Type B pancreatic cell (in vitro differentiated cells): ENCODE data around the gene AMBRA1. TPM values are rescaled to one million over a fixed set of nuclear protein-coding genes. Genes with fewer than 3 reads are reported as not detected.

Experiments
- DNase-seq: peaks from one replicate; pipeline ENCODE4 v3.0.0; 2021; ENCODE audit warnings: mixed read lengths; ENCODE audit not compliant: unreplicated experiment; ENCODE audit errors: extremely low spot score
- H3K27ac Mint-ChIP-seq: 2 replicates; pipeline ENCODE4 v1.8.0; 2021; ENCODE audit warnings: mild to moderate bottlenecking, mixed read lengths
- H3K27me3 Mint-ChIP-seq: 2 replicates; pipeline ENCODE4 v1.8.0; 2021; ENCODE audit warnings: mixed read lengths
- H3K36me3 Mint-ChIP-seq: 2 replicates; pipeline ENCODE4 v1.8.0; 2021; ENCODE audit warnings: mixed read lengths
- H3K4me1 Mint-ChIP-seq: one replicate; pipeline ENCODE4 v1.8.0; 2021; ENCODE audit warnings: mixed read lengths; ENCODE audit not compliant: unreplicated experiment
- H3K4me3 Mint-ChIP-seq: 2 replicates; pipeline ENCODE4 v1.8.0; 2021; ENCODE audit warnings: mild to moderate bottlenecking, mixed read lengths
- H3K9me3 Mint-ChIP-seq: 2 replicates; pipeline ENCODE4 v1.8.0; 2021; ENCODE audit warnings: mixed read lengths
- CTCF ChIP-seq: fragments of 200-600 bp; sonication (generic); conservative IDR thresholded peaks from 2 replicates; pipeline ENCODE4 v1.5.0; 2021; ENCODE audit warnings: antibody characterized with exemption, mild to moderate bottlenecking
- total RNA-seq: library from RNA; stranded (reverse); gene quantifications from 2 replicates; pipeline ENCODE4 v1.2.1, GENCODE V29; 2021; ENCODE audit warnings: low replicate concordance

Gene AMBRA1
- total RNA-seq, 1 donor from 2014 or later = 38.8 TPM

- Mint-ChIP-seq H3K4me3 (no peak overlapping the region), H3K27me3 (no peaks in the 10 kb centered on the region), H3K4me1 (no peaks in the 10 kb centered on the region), H3K27ac (no peak overlapping the region), H3K9me3 (no peaks in the 10 kb centered on the region), H3K36me3 (no peaks in the 10 kb centered on the region)
- no peak for TF ChIP-seq CTCF
- DNase-seq = no peak
These were observed 15.6 kb upstream of the AMBRA1 start for GRCh38 chr11:46609386-46609785.

GRCh38 chr11:46607516-46607915, 13.7 kb upstream of the AMBRA1 start:
- Mint-ChIP-seq H3K4me1 (no peaks in the 10 kb centered on the region), H3K27me3 (no peaks in the 10 kb centered on the region), H3K4me3 (no peak overlapping the region), H3K27ac (no peak overlapping the region), H3K9me3 (no peaks in the 10 kb centered on the region), H3K36me3 (peaks cover 5% of the 10 kb centered on the region)
- DNase-seq = no peak
- TF ChIP-seq CTCF = no peak

GRCh38 chr11:46604796-46605195, 11.0 kb upstream of the AMBRA1 start:
- H3K27ac Mint-ChIP-seq = no peak overlapping the region
- no peaks in the 10 kb centered on the region for H3K4me1 Mint-ChIP-seq
- no peaks in the 10 kb centered on the region for H3K27me3 Mint-ChIP-seq
- DNase-seq = no peak
- H3K4me3 Mint-ChIP-seq = no peak overlapping the region
- no peaks in the 10 kb centered on the region for H3K9me3 Mint-ChIP-seq
- TF ChIP-seq CTCF = no peak
- H3K36me3 Mint-ChIP-seq = peaks cover 5% of the 10 kb centered on the region

GRCh38 chr11:46603704-46604308, 10.0 kb upstream of the AMBRA1 start:
- Mint-ChIP-seq H3K4me3 (no peak overlapping the region), H3K27me3 (no peaks in the 10 kb centered on the region), H3K36me3 (peaks cover 5% of the 10 kb centered on the region), H3K27ac (no peak overlapping the region), H3K9me3 (no peaks in the 10 kb centered on the region), H3K4me1 (no peaks in the 10 kb centered on the region)
- TF ChIP-seq CTCF = no peak
- DNase-seq = no peak

- DNase-seq = no peak
- no peak overlapping the region for H3K27ac Mint-ChIP-seq
- no peaks in the 10 kb centered on the region for H3K27me3 Mint-ChIP-seq
- H3K4me3 Mint-ChIP-seq = no peak overlapping the region
- H3K9me3 Mint-ChIP-seq = no peaks in the 10 kb centered on the region
- no peaks in the 10 kb centered on the region for H3K4me1 Mint-ChIP-seq
- TF ChIP-seq CTCF = no peak
- peaks cover 5% of the 10 kb centered on the region for H3K36me3 Mint-ChIP-seq
These were observed 7.3 kb upstream of the AMBRA1 start for GRCh38 chr11:46601129-46601528.
